CD14-positive monocyte (primary cell): Measurements from ENCODE around the gene MESD. TPM values are rescaled to one million over a fixed set of nuclear protein-coding genes. Genes with fewer than 3 reads are reported as not detected.

Experiments
- DNase-seq, 3 donors: peaks; one replicate each; pipeline ENCODE4 v3.0.0-alpha.2; 2011 to 2022
- H2AFZ ChIP-seq: 2 replicates; pipeline ENCODE4 v1.6.0; 2012; ENCODE audit warnings: mild to moderate bottlenecking, low read depth, low read length, inconsistent platforms; ENCODE audit not compliant: insufficient read depth, poor library complexity, severe bottlenecking
- H3K27ac ChIP-seq, 2 donors: 1 replicate in 1 of 2; 2 replicates in 1 of 2; pipeline ENCODE4 v1.5.1; 2012 to 2013; ENCODE audit warnings: low read length in 2 of 2, control low read depth in 1 of 2, inconsistent platforms in 1 of 2, low read depth in 1 of 2, mild to moderate bottlenecking in 1 of 2
- H3K27me3 ChIP-seq, 2 donors: one replicate each; pipeline versions ENCODE4 v1.6.0 to v1.6.1; 2011 to 2013; ENCODE audit warnings: low read length in 2 of 2; ENCODE audit not compliant: control insufficient read depth in 2 of 2, insufficient read depth in 2 of 2
- H3K36me3 ChIP-seq, 2 donors: replicated peaks in 1 of 2; 1 replicate in 1 of 2; 2 replicates in 1 of 2; pipeline versions ENCODE4 v1.5.1 to v1.6.1; 2012 to 2013; ENCODE audit warnings: low read length in 2 of 2, control low read depth in 1 of 2, inconsistent platforms in 1 of 2, mild to moderate bottlenecking in 1 of 2; ENCODE audit not compliant: insufficient read depth in 2 of 2, control insufficient read depth in 1 of 2
- H3K4me1 ChIP-seq, 2 donors: 1 replicate in 1 of 2; 2 replicates in 1 of 2; pipeline versions ENCODE4 v1.5.1 to v1.6.1; 2012 to 2013; ENCODE audit warnings: low read length in 2 of 2, control low read depth in 1 of 2, inconsistent platforms in 1 of 2, mild to moderate bottlenecking in 1 of 2, moderate library complexity in 1 of 2; ENCODE audit not compliant: insufficient read depth in 2 of 2, control insufficient read depth in 1 of 2
- H3K4me2 ChIP-seq: replicated peaks from 2 replicates; pipeline ENCODE3; 2012; ENCODE audit warnings: low read length, moderate library complexity, mild to moderate bottlenecking; ENCODE audit not compliant: poor library complexity, severe bottlenecking; ENCODE audit errors: extremely low read depth
- H3K4me3 ChIP-seq, 3 experiments: fragments of 200-600 bp in 1 of 3; sonication (generic) in 1 of 3; replicated peaks in 1 of 3; 1 replicate in 2 of 3; 2 replicates in 1 of 3; pipeline ENCODE4 v1.5.1; 2011 to 2013; ENCODE audit warnings: low read length in 3 of 3, mild to moderate bottlenecking in 3 of 3, control low read depth in 2 of 3, low read depth in 2 of 3, inconsistent platforms in 1 of 3, moderate library complexity in 1 of 3
- H3K79me2 ChIP-seq: 2 replicates; pipeline ENCODE4 v1.6.0; 2012; ENCODE audit warnings: mild to moderate bottlenecking, control low read depth, inconsistent platforms, low read length, moderate library complexity; ENCODE audit not compliant: insufficient read depth
- H3K9ac ChIP-seq: 2 replicates; pipeline ENCODE4 v1.6.0; 2017; ENCODE audit warnings: low read length, mild to moderate bottlenecking; ENCODE audit not compliant: insufficient read depth, poor library complexity, severe bottlenecking
- H3K9me3 ChIP-seq, 2 donors: replicated peaks in 1 of 2; 1 replicate in 1 of 2; 2 replicates in 1 of 2; pipeline versions ENCODE4 v1.5.1 to v1.6.1; 2012 to 2013; ENCODE audit warnings: low read length in 2 of 2, control low read depth in 1 of 2; ENCODE audit not compliant: control insufficient read depth in 1 of 2, insufficient read depth in 1 of 2
- H4K20me1 ChIP-seq: 2 replicates; pipeline ENCODE4 v1.6.0; 2012; ENCODE audit warnings: mild to moderate bottlenecking, low read length, control low read depth, moderate library complexity; ENCODE audit not compliant: insufficient read depth
- H3K27ac Mint-ChIP-seq, 7 donors: one replicate each; pipeline ENCODE4 v1.8.0; 2020; ENCODE audit warnings: mild to moderate bottlenecking in 7 of 7, mixed read lengths in 7 of 7, moderate library complexity in 6 of 7, inconsistent platforms in 2 of 7
- H3K27me3 Mint-ChIP-seq, 3 donors: one replicate each; pipeline ENCODE4 v1.8.0; 2021 to 2022; ENCODE audit warnings: low read depth in 3 of 3, mild to moderate bottlenecking in 3 of 3, mixed read lengths in 3 of 3, moderate library complexity in 3 of 3, inconsistent platforms in 1 of 3
- H3K36me3 Mint-ChIP-seq, 2 donors: one replicate each; pipeline ENCODE4 v1.8.0; 2020; ENCODE audit warnings: mixed read lengths in 2 of 2, inconsistent platforms in 1 of 2, mild to moderate bottlenecking in 1 of 2
- H3K4me1 Mint-ChIP-seq: one replicate; pipeline ENCODE4 v1.8.0; 2020; ENCODE audit warnings: mild to moderate bottlenecking, mixed read lengths
- H3K4me3 Mint-ChIP-seq, 2 donors: one replicate each; pipeline ENCODE4 v1.8.0; 2020; ENCODE audit warnings: mild to moderate bottlenecking in 2 of 2, mixed read lengths in 2 of 2, moderate library complexity in 1 of 2
- H3K9me3 Mint-ChIP-seq, 7 donors: one replicate each; pipeline ENCODE4 v1.8.0; 2020 to 2022; ENCODE audit warnings: mixed read lengths in 7 of 7, mild to moderate bottlenecking in 6 of 7, moderate library complexity in 6 of 7, inconsistent platforms in 2 of 7
- CTCF ChIP-seq: fragments of 200-600 bp; IDR thresholded peaks from one replicate; pipeline ENCODE4 v1.8.0; 2022; ENCODE audit warnings: antibody characterized with exemption, mild to moderate bottlenecking
- WGBS: methylation state at CpG from one replicate; pipeline ENCODE4 v1.1.5; 2013; ENCODE audit warnings: missing lambda C conversion rate; ENCODE audit not compliant: insufficient coverage; 5-methylcytosine and 5-hydroxymethylcytosine counted together
- intact Hi-C, 2 donors: fragments of 100-400 bp; cut with micrococcal nuclease; formaldehyde crosslinking; loops; one replicate each; pipeline versions ENCODE4 v1.15.0 to v1.15.1; 2023
- polyA plus RNA-seq, 3 donors: library from polyadenylated mRNA; depleted of rRNA in 1 of 3; unstranded in 2 of 3; stranded (reverse) in 1 of 3; fragments of 300-500 nt in 2 of 3; fragments of >200 nt in 1 of 3; fragmentation: Illumina TruSeq in 2 of 3; gene quantifications; 1 replicate in 2 of 3; 2 replicates in 1 of 3; pipeline ENCODE4 v1.2.3, GENCODE V29; 2012 to 2021

The MESD gene
- polyA plus RNA-seq, 3 donors: 5.6 to 15.7 (median 13.1) TPM

- H3K79me2 ChIP-seq: no peaks in the 10 kb centered on the region
- intact Hi-C loops: no loop called here
- H3K27ac ChIP-seq: no peak overlapping the region
- no peaks in the 10 kb centered on the region for H4K20me1 ChIP-seq
- no peak overlapping the region for H2AFZ ChIP-seq
- no peaks in the 10 kb centered on the region for H3K9me3 ChIP-seq
- Mint-ChIP-seq H3K9me3 (peaks cover 0 to 12% (median 2%) of the 10 kb centered on the region in 7 donors), H3K4me3 (no peak overlapping the region), H3K36me3 (peaks cover 0 to 4% of the 10 kb centered on the region in 2 donors), H3K27me3 (peaks cover 0 to 4% (median 0%) of the 10 kb centered on the region in 3 donors), H3K4me1 (no peaks in the 10 kb centered on the region), H3K27ac (no peak overlapping the region)
- no peak overlapping the region for H3K4me3 ChIP-seq
- no peaks in the 10 kb centered on the region for H3K36me3 ChIP-seq
- DNase-seq: no peak
- 94% methylated on average over 3 of the region's 6 CpGs for WGBS
- H3K9ac ChIP-seq: no peak overlapping the region
- H3K27me3 ChIP-seq: no peaks in the 10 kb centered on the region
- no peaks in the 10 kb centered on the region for H3K4me1 ChIP-seq
- H3K4me2 ChIP-seq: no peak overlapping the region
- no peak for TF ChIP-seq CTCF
Measured at GRCh38 chr15:80912673-80913072, 76.9 kb downstream of the MESD start.

GRCh38 chr15:80911821-80912220 is 77.8 kb downstream of the MESD start:
- Mint-ChIP-seq H3K36me3 (peaks cover 0 to 4% of the 10 kb centered on the region in 2 donors), H3K9me3 (peaks cover 0 to 12% (median 2%) of the 10 kb centered on the region in 7 donors), H3K27ac (no peak overlapping the region), H3K4me1 (no peaks in the 10 kb centered on the region), H3K27me3 (peaks cover 0 to 4% (median under 1%) of the 10 kb centered on the region in 3 donors), H3K4me3 (no peak overlapping the region)
- no peaks in the 10 kb centered on the region for H3K4me1 ChIP-seq
- no peaks in the 10 kb centered on the region for H3K79me2 ChIP-seq
- no peaks in the 10 kb centered on the region for H3K36me3 ChIP-seq
- no peak for TF ChIP-seq CTCF
- DNase-seq: no peak
- H3K9ac ChIP-seq: no peak overlapping the region
- 100% methylated on average over 1 of the region's 1 CpG for WGBS
- H2AFZ ChIP-seq: no peak overlapping the region
- intact Hi-C loops: no loop called here
- no peak overlapping the region for H3K27ac ChIP-seq
- no peaks in the 10 kb centered on the region for H3K27me3 ChIP-seq
- no peak overlapping the region for H3K4me3 ChIP-seq
- H4K20me1 ChIP-seq: no peaks in the 10 kb centered on the region
- no peaks in the 10 kb centered on the region for H3K9me3 ChIP-seq
- H3K4me2 ChIP-seq: no peak overlapping the region
